MM.1S (cell line): ENCODE data around the gene RSU1.

Experiments
- CTCF ChIP-seq: fragments of 300-600 bp; sonication (generic); IDR thresholded peaks from 2 replicates; pipeline ENCODE4 v1.5.1; 2016; ENCODE audit warnings: antibody characterized with exemption, low read length, mixed read lengths
- EZH2phosphoT487 ChIP-seq: fragments of 300-600 bp; sonication (generic); IDR thresholded peaks from 2 replicates; pipeline ENCODE4 v1.6.1; 2018; ENCODE audit warnings: antibody characterized with exemption, low read length

- no peak for TF ChIP-seq CTCF
- no peak for TF ChIP-seq EZH2phosphoT487
Measured at GRCh38 chr10:16770670-16771069, 46.6 kb downstream of the RSU1 start.
